ENCODE measurements around the gene FAM118A. TPM values are rescaled to one million over a fixed set of nuclear protein-coding genes. Genes with fewer than 3 reads are reported as not detected.

The FAM118A gene
- polyA plus RNA-seq, 1 experiment, result 23.3 TPM

DNA sequence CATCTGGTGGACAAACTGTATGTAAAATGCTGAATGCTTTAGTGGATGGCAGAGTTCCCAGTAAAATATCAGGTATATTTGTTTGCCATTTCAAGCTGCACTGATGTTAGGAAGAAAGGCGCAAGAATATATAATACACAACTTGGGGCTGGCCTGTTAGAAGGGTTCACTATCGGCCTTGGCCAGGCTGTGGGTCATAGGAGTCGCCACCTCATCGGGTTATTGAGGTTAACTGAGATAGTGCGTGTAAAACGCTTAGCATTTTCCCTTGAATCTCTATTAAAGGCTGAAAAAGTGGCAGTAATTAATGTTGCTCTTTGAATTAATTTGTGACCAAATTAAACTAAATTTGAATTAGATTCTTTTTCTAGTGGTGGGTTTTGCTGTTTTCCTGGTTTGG, 5.1 kb downstream of the FAM118A start:
- POLR2A ChIA-PET, result no interaction called here
- CTCF ChIA-PET, result no interaction called here
- TF ChIP-seq, protein P1, sequence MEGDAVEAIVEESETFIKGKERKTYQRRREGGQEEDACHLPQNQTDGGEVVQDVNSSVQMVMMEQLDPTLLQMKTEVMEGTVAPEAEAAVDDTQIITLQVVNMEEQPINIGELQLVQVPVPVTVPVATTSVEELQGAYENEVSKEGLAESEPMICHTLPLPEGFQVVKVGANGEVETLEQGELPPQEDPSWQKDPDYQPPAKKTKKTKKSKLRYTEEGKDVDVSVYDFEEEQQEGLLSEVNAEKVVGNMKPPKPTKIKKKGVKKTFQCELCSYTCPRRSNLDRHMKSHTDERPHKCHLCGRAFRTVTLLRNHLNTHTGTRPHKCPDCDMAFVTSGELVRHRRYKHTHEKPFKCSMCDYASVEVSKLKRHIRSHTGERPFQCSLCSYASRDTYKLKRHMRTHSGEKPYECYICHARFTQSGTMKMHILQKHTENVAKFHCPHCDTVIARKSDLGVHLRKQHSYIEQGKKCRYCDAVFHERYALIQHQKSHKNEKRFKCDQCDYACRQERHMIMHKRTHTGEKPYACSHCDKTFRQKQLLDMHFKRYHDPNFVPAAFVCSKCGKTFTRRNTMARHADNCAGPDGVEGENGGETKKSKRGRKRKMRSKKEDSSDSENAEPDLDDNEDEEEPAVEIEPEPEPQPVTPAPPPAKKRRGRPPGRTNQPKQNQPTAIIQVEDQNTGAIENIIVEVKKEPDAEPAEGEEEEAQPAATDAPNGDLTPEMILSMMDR (IDR thresholded peaks at IDR 0.05; ENCODE audit: low read depth, low read length), result no peak
- no peaks in the 10 kb centered on the region; the same call in 1 of the 2 replicates for H3K9me3 ChIP-seq (ENCODE audit: control insufficient read depth, insufficient read depth, low read length)
- no peak for DNase-seq (ENCODE audit: low read depth, low spot score)
- H3K27me3 ChIP-seq (ENCODE audit: control insufficient read depth, insufficient read depth, low read length), result no peaks in the 10 kb centered on the region
- no peak overlapping the region for H3K27ac ChIP-seq (ENCODE audit: low read depth, low read length)
- H3K4me3 ChIP-seq (ENCODE audit: low read depth, low read length), result no peak overlapping the region

DNA sequence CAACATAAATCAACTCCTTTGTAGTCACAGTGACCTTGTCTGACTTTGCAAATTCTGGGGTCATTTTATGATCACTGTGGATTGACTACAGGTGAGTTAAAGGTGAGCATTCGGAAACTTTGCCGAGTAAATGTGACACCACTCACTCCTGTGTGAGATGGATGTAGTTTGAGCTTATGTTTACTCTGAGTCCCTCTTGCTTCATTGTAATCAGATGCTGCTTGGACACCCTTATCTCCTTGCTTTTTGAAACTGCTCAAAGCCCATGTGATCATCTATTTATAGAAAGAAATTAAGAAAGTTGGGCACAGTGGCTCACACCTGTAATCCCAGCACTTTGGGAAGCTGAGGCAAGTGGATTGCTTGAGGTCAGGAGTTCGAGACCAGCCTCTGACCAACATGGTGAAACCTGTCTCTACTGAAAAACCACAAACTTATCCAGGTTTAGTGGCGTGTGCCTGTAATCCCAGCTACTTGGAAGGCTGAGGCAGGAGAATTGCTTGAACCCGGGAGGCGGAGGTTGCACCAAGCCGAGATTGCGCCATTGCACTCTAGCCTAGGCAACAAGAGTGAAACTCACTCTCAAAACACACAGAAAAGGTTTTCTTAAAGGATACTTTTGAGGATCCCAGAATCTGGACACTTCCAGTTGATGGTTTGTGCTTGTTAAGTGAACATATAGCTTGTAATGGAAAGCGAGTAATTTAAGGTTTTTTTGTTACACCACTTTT, 7.2 kb downstream of the FAM118A start:
- TF ChIP-seq, protein P1 (IDR thresholded peaks at IDR 0.05; ENCODE audit: low read depth, low read length), result no peak
- no peaks in the 10 kb centered on the region for H3K27me3 ChIP-seq (ENCODE audit: control insufficient read depth, insufficient read depth, low read length)
- DNase-seq (ENCODE audit: low read depth, low spot score), result no peak
- H3K27ac ChIP-seq (ENCODE audit: low read depth, low read length), result no peak overlapping the region
- no peak overlapping the region for H3K4me3 ChIP-seq (ENCODE audit: low read depth, low read length)
- H3K9me3 ChIP-seq (ENCODE audit: control insufficient read depth, insufficient read depth, low read length), result no peaks in the 10 kb centered on the region
- POLR2A ChIA-PET, result no interaction called here
- CTCF ChIA-PET, result interaction anchor here (1.0 to 1.4 kb wide), 3 partner anchors 137 to 237 kb away, joined by 3 to 4 read pairs (median 3); no protein-coding TSS in a partner anchor

DNA sequence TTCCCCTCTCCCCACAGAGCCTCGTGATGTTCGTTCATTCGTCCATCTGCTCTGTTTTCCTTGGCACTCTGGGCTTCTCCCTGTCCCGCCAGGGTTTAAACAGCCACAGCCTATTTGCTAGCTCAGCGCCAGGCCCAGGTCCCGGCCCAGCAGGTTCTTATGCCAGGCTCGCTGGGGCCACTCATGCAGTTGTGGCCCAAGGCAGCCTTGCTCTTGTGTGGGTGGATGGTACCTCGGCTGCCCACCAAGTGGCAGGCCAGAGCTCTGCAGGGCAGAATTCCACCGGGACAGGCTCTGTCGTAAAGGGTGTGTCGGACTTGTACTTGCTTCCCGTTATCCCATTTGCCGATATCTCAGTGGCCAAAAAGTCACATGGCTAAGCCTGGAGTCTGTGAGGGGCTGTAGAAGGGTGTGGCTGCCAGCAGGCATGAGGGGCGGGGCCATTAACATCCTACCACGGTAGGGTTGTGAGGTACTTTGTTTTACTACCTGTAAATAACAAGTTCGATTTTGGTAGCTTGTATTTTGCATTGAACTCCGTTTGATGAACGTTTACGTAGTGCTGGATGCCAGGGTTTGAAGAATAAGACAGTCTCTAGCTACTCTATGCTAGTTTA, 7.9 kb downstream of the FAM118A start:
- no peak for DNase-seq (ENCODE audit: low read depth, low spot score)
- TF ChIP-seq, protein P1 (IDR thresholded peaks at IDR 0.05; ENCODE audit: low read depth, low read length), result peak; percentile 35
- Histone ChIP-seq H3K27me3 (ENCODE audit: control insufficient read depth, insufficient read depth, low read length) (no peaks in the 10 kb centered on the region), H3K4me3 (ENCODE audit: low read depth, low read length) (no peak overlapping the region), H3K9me3 (ENCODE audit: control insufficient read depth, insufficient read depth, low read length) (no peaks in the 10 kb centered on the region), H3K27ac (ENCODE audit: low read depth, low read length) (peak overlapping the region; percentile 89)
- ChIA-PET POLR2A (interaction anchor here (0.6 kb wide), 1 partner anchor 256 kb away, joined by 7 read pairs; no protein-coding TSS in a partner anchor), CTCF (interaction anchor here (0.6 to 1.4 kb wide), 5 partner anchors 137 to 587 kb away, joined by 3 to 4 read pairs (median 3); no protein-coding TSS in a partner anchor)

DNA sequence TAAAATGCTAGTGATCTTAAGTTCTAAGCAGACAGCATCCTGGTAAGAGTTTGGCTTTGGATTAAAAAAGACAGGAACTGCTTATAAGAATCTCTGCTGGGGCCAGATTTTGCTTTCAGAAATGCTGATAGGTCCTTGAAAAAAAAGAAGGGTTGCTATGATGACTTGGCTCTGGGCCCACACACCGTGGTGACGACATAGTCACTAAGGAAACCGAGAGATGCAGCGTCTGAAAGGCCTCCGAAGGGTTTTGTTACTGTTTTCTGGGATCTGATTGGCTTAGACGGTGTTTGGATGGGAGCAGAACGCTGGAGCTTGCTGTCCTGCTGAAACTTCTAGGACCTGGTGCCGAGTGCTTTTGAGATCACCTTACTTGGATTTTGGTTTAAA, 8.4 kb downstream of the FAM118A start:
- CTCF ChIA-PET, result interaction anchor here (0.6 to 1.4 kb wide), 3 partner anchors 142 to 588 kb away, joined by 3 to 4 read pairs (median 3); no protein-coding TSS in a partner anchor
- no peaks in the 10 kb centered on the region for H3K27me3 ChIP-seq (ENCODE audit: control insufficient read depth, insufficient read depth, low read length)
- peak overlapping the region; percentile 89 for H3K27ac ChIP-seq (ENCODE audit: low read depth, low read length)
- 0 out of 2 replicates have a peak overlapping the region, but pooled peaks have one; percentile 17 for H3K4me3 ChIP-seq (ENCODE audit: low read depth, low read length)
- peak; percentile 89 for DNase-seq (ENCODE audit: low read depth, low spot score)
- no peaks in the 10 kb centered on the region for H3K9me3 ChIP-seq (ENCODE audit: control insufficient read depth, insufficient read depth, low read length)
- POLR2A ChIA-PET, result interaction anchor here (0.6 kb wide), 1 partner anchor 255 kb away, joined by 7 read pairs; no protein-coding TSS in a partner anchor
- TF ChIP-seq, protein P1 (IDR thresholded peaks at IDR 0.05; ENCODE audit: low read depth, low read length), result no peak

Measured in AG04450 (cell line).